Subcutaneous adipose tissue (tissue), 4 donors: ENCODE data around the gene MPL. TPM values are rescaled to one million over a fixed set of nuclear protein-coding genes. Genes with fewer than 3 reads are reported as not detected.

ENCODE experiments used
- CTCF ChIP-seq: fragments of 450-650 bp; IDR thresholded peaks from one replicate; pipeline ENCODE4 v1.5.1; 2016; ENCODE audit warnings: low read depth, mild to moderate bottlenecking, control low read depth, antibody characterized with exemption, moderate library complexity
- total RNA-seq, 4 donors: library from RNA; depleted of rRNA; stranded (reverse); fragments of >200 nt; gene quantifications; one replicate each; pipeline ENCODE4 v1.1.0, GENCODE V29; 2016

Gene MPL
- total RNA-seq, 4 donors from 2014 or later, result 0.38 TPM; not detected in 3

- no peak for TF ChIP-seq CTCF
Observed at GRCh38 chr1:43382027-43382779, 44.6 kb downstream of the MPL start.

- no peak for TF ChIP-seq CTCF
Observed at GRCh38 chr1:43383449-43383848, 45.8 kb downstream of the MPL start.

- no peak for TF ChIP-seq CTCF
Observed at GRCh38 chr1:43386676-43387075, 49.1 kb downstream of the MPL start.

GRCh38 chr1:43387976-43388599 is 50.5 kb downstream of the MPL start:
- no peak for TF ChIP-seq CTCF

GRCh38 chr1:43388613-43389012 is 51.0 kb downstream of the MPL start:
- no peak for TF ChIP-seq CTCF

GRCh38 chr1:43389326-43390313 is 52.0 kb downstream of the MPL start, which contains the start of the genes MED8 and SZT2:
MED8 (minus strand) TSS chr1:43389800; CDS start chr1:43389764, 36 bp downstream.
SZT2 (plus strand) TSS chr1:43389899; CDS start chr1:43389969, 70 bp downstream.
- no peak for TF ChIP-seq CTCF

GRCh38 chr1:43392702-43393101 is 55.1 kb downstream of the MPL start:
- TF ChIP-seq CTCF, result no peak
